Liver (tissue), 9 donors: ENCODE measurements around the gene WASF1. TPM values are rescaled to one million over a fixed set of nuclear protein-coding genes. Genes with fewer than 3 reads are reported as not detected.

ENCODE experiments used
- DNase-seq: peaks from one replicate; pipeline ENCODE4 v3.0.0-alpha.2; 2017; ENCODE audit warnings: low spot score
- H3K27ac ChIP-seq, 2 donors: one replicate each; pipeline ENCODE4 v1.7.0; 2013; ENCODE audit warnings: inconsistent platforms in 2 of 2, low read length in 2 of 2, control low read depth in 1 of 2, low read depth in 1 of 2, mild to moderate bottlenecking in 1 of 2
- H3K27me3 ChIP-seq, 4 donors: one replicate each; pipeline versions ENCODE4 v1.6.1 to v1.7.0; 2013; ENCODE audit warnings: low read length in 3 of 4, inconsistent platforms in 1 of 4, mild to moderate bottlenecking in 1 of 4, moderate library complexity in 1 of 4; ENCODE audit not compliant: control insufficient read depth in 4 of 4, insufficient read depth in 4 of 4
- H3K36me3 ChIP-seq, 4 donors: one replicate each; pipeline versions ENCODE4 v1.6.1 to v1.7.0; 2013; ENCODE audit warnings: low read length in 3 of 4, mild to moderate bottlenecking in 3 of 4, low read depth in 1 of 4, moderate library complexity in 1 of 4; ENCODE audit not compliant: control insufficient read depth in 4 of 4, insufficient read depth in 3 of 4
- H3K4me1 ChIP-seq, 4 donors: one replicate each; pipeline versions ENCODE4 v1.6.1 to v1.7.0; 2013; ENCODE audit warnings: low read length in 3 of 4, mild to moderate bottlenecking in 3 of 4, moderate library complexity in 1 of 4; ENCODE audit not compliant: control insufficient read depth in 4 of 4, insufficient read depth in 4 of 4
- H3K4me3 ChIP-seq, 3 donors: one replicate each; pipeline versions ENCODE4 v1.6.1 to v1.7.0; 2013; ENCODE audit warnings: low read length in 3 of 3, control low read depth in 1 of 3, low read depth in 1 of 3, mild to moderate bottlenecking in 1 of 3
- H3K9ac ChIP-seq, 2 donors: one replicate each; pipeline ENCODE4 v1.7.0; 2013; ENCODE audit warnings: low read length in 2 of 2, mild to moderate bottlenecking in 2 of 2, moderate library complexity in 2 of 2, control low read depth in 1 of 2, low read depth in 1 of 2
- H3K9me3 ChIP-seq, 4 donors: one replicate each; pipeline versions ENCODE4 v1.6.1 to v1.7.0; 2013; ENCODE audit warnings: low read length in 3 of 4; ENCODE audit not compliant: control insufficient read depth in 4 of 4
- EGR1 ChIP-seq, 2 donors: IDR thresholded peaks; 2 replicates each; pipeline ENCODE4 v1.6.1; 2016 to 2018; ENCODE audit warnings: antibody characterized with exemption in 2 of 2, low read depth in 2 of 2
- FOXA1 ChIP-seq: IDR thresholded peaks from 2 replicates; pipeline ENCODE4 v1.6.1; 2016; ENCODE audit warnings: antibody characterized with exemption
- HNF4A ChIP-seq, 2 donors: conservative IDR thresholded peaks; 2 replicates each; pipeline ENCODE4 v1.6.1; 2016; ENCODE audit warnings: antibody characterized with exemption in 2 of 2, mild to moderate bottlenecking in 2 of 2
- HNF4G ChIP-seq: IDR thresholded peaks from 2 replicates; pipeline ENCODE4 v1.6.1; 2016; ENCODE audit warnings: antibody characterized with exemption
- JUND ChIP-seq, 2 donors: IDR thresholded peaks; 2 replicates each; pipeline ENCODE4 v1.6.1; 2016; ENCODE audit warnings: antibody characterized with exemption in 2 of 2
- MAX ChIP-seq: IDR thresholded peaks from 2 replicates; pipeline ENCODE4 v1.6.1; 2016; ENCODE audit warnings: antibody characterized with exemption
- RAD21 ChIP-seq, 2 donors: IDR thresholded peaks; 2 replicates each; pipeline ENCODE4 v1.6.1; 2016; ENCODE audit warnings: antibody characterized with exemption in 2 of 2, mild to moderate bottlenecking in 2 of 2
- RXRA ChIP-seq, 2 donors: IDR thresholded peaks; 2 replicates each; pipeline ENCODE4 v1.6.1; 2017 to 2018; ENCODE audit warnings: antibody characterized with exemption in 2 of 2, mild to moderate bottlenecking in 1 of 2
- TAF1 ChIP-seq: conservative IDR thresholded peaks from 2 replicates; pipeline ENCODE4 v1.6.1; 2016; ENCODE audit warnings: antibody characterized with exemption, mild to moderate bottlenecking
- ZBTB33 ChIP-seq: IDR thresholded peaks from 2 replicates; pipeline ENCODE4 v1.6.1; 2016; ENCODE audit warnings: antibody characterized with exemption
- WGBS: extraction: QIAGEN DNeasy Blood & Tissue Kit; methylation state at CpG from one replicate; pipeline ENCODE4 v1.1.7; 2013; 5-methylcytosine and 5-hydroxymethylcytosine counted together
- polyA plus RNA-seq, 2 donors: library from polyadenylated mRNA; stranded (reverse) in 1 of 2; unstranded in 1 of 2; fragments of 200-250 nt in 1 of 2; fragments of >200 nt in 1 of 2; fragmentation: Nextera tagmentation in 1 of 2; extraction: Ambion mirVana in 1 of 2; gene quantifications; one replicate each; pipeline versions ENCODE4 v1.2.1 to v1.2.3, GENCODE V29; 2013 to 2015
- total RNA-seq, 2 donors: library from RNA; depleted of rRNA; stranded (reverse); fragments of >200 nt; gene quantifications; one replicate each; pipeline ENCODE4 v1.2.3, GENCODE V29; 2014
- TF ChIP-seq, protein P1 (sequence below): fragments of 150-350 bp; IDR thresholded peaks from 2 replicates; pipeline ENCODE4 v1.5.1; 2017; ENCODE audit warnings: improper control_type of control experiment, low read depth, low read length; ENCODE audit not compliant: missing input control
- donor health status: healthy.
- donor health status: healthy.
- donor health status: healthy.
- donor health status: healthy.
- donor health status: healthy.

The WASF1 gene
- total and polyA plus RNA-seq, 4 donors: 3.2 to 5.5 (median 3.4) TPM

DNA sequence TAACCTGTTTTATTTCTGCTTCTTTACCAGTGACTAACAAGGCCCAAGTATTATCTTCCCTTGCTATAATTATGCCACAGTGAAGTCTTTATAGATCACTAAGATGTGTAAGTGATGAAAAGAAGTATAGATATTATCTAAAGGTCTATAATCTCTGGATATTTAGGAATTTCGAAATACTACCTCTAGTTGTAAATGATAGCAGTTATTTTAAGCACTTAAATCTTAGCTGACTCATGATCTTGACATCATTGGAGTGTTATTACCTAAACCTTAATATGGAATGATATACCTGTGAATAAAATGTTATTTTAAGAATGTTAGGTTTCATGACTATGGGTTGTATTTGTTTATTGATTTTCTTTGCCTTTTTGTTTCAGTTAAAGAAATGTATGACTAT lies 32.3 kb upstream of the WASF1 start (continued):
- TF ChIP-seq, protein P1, sequence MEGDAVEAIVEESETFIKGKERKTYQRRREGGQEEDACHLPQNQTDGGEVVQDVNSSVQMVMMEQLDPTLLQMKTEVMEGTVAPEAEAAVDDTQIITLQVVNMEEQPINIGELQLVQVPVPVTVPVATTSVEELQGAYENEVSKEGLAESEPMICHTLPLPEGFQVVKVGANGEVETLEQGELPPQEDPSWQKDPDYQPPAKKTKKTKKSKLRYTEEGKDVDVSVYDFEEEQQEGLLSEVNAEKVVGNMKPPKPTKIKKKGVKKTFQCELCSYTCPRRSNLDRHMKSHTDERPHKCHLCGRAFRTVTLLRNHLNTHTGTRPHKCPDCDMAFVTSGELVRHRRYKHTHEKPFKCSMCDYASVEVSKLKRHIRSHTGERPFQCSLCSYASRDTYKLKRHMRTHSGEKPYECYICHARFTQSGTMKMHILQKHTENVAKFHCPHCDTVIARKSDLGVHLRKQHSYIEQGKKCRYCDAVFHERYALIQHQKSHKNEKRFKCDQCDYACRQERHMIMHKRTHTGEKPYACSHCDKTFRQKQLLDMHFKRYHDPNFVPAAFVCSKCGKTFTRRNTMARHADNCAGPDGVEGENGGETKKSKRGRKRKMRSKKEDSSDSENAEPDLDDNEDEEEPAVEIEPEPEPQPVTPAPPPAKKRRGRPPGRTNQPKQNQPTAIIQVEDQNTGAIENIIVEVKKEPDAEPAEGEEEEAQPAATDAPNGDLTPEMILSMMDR: no peak
- no peak for TF ChIP-seq HNF4A (conservative IDR thresholded peaks at IDR 0.05)

- 97% methylated on average over 3 of the region's 3 CpGs for WGBS
- DNase-seq: no peak
- Histone ChIP-seq H3K9me3 (no peaks in the 10 kb centered on the region), H3K27me3 (no peaks in the 10 kb centered on the region), H3K4me1 (no peaks in the 10 kb centered on the region), H3K9ac (no peak overlapping the region), H3K4me3 (no peak overlapping the region), H3K27ac (no peak overlapping the region), H3K36me3 (peaks cover 3 to 32% (median 24%) of the 10 kb centered on the region in 4 donors)
- TF ChIP-seq ZBTB33: no peak
- TF ChIP-seq, protein P1: no peak
- no peak for TF ChIP-seq HNF4A (conservative IDR thresholded peaks at IDR 0.05)
- no peak for TF ChIP-seq RAD21 (IDR thresholded peaks at IDR 0.05)
- no peak for TF ChIP-seq TAF1
These were observed 28.2 kb upstream of the WASF1 start for GRCh38 chr6:110207652-110208051.

DNA sequence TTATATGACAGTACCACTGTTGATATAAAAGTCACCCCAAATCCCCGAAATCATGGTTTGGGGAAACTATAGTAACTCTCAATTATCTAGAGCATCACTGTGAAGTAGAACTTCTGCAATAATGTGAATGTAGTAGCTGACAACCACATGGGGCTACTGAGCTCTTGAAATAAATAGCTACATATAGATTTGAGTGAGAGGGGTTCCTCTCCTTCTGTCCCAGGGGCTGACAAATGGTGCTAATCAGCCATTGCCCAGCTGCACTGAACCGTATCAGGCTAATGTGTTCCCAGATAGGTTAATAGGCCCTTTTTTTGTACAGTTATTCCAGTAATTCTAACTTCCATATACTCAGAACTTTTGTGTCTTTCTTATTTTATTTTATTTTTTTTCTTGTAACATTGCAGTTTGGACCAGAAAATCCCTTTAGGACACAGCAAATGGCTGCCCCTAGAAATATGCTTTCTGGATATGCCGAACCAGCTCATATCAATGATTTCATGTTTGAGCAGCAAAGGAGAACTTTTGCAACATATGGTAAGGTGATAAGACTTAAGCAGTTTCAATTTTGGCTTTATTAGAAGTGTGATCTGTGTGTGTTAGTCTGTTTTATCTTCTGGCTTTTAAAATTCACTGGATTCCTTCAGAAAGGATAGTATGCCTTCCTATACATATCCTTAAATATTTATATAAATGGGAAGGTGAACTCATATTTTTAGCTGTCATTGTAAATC lies 21.8 kb upstream of the WASF1 start:
- Histone ChIP-seq H3K27ac (no peak overlapping the region), H3K4me1 (no peaks in the 10 kb centered on the region), H3K36me3 (no peaks in the 10 kb centered on the region), H3K9me3 (no peaks in the 10 kb centered on the region), H3K9ac (no peak overlapping the region), H3K4me3 (no peak overlapping the region), H3K27me3 (no peaks in the 10 kb centered on the region)
- WGBS: 95% methylated on average over 3 of the region's 3 CpGs
- no peak for DNase-seq
- TF ChIP-seq ZBTB33: no peak
- no peak for TF ChIP-seq FOXA1
- TF ChIP-seq RXRA (IDR thresholded peaks at IDR 0.05): no peak
- TF ChIP-seq HNF4G: no peak
- TF ChIP-seq EGR1 (IDR thresholded peaks at IDR 0.05; ENCODE audit: low read depth in 2 of 2): no peak
- TF ChIP-seq HNF4A (conservative IDR thresholded peaks at IDR 0.05): no peak
- no peak for TF ChIP-seq JUND (IDR thresholded peaks at IDR 0.05)
- no peak for TF ChIP-seq MAX
- no peak for TF ChIP-seq RAD21 (IDR thresholded peaks at IDR 0.05)
- no peak for TF ChIP-seq TAF1
